ENCODE data around the gene LOC128125822.

LOC128125822 gene

DNA sequence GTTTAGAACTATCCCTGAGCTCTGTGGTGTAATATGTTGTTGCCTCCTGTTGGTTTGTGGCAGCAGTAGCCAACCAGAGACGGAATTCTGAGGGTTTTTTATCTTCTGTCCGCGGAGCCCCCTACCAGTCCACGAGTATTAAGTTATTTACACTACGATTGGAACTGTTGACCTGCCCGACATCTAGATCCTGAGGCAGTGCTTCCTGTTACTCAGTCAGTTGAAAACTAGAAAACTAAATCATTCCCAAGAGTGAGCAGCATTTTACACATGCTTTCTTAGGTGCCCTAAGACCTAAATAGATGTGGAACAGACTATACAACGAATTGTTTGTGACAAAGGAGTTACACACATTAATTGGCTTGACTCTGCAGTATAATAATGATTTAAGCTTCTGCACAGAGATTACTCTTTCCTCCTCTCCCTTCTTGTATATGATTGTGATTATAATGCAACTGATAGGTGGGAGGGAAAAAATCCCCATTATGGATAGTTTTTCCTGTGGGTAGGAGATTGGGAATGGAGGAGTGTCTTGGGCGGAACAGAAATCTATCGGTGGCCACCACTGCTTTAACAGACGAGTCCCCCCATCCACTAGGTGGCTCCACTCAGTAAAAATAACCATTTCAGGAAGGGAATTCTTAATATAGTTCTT is 1.7 kb downstream of the LOC128125822 start:
- H3K4me3 Mint-ChIP-seq = peak overlapping the region; percentile 87
- Histone ChIP-seq H3K27ac (ENCODE audit: low read depth, low read length) (peak overlapping the region; percentile 93), H3K9ac (ENCODE audit: extremely low read depth, low read length, poor library complexity, severe bottlenecking) (peak overlapping the region; percentile 96), H3K4me1 (ENCODE audit: control insufficient read depth, insufficient read depth, low read length) (no peaks in the 10 kb centered on the region), H3K27me3 (ENCODE audit: control insufficient read depth, insufficient read depth, low read length, poor library complexity, severe bottlenecking) (peaks cover 26% of the 10 kb centered on the region), H3K9me3 (ENCODE audit: control insufficient read depth, low read length) (no peaks in the 10 kb centered on the region), H3K4me3 (ENCODE audit: low read length) (peak overlapping the region; percentile 91), H3K36me3 (ENCODE audit: control insufficient read depth, insufficient read depth, low read length) (peaks cover 28% of the 10 kb centered on the region)
- peaks cover 30% of the 10 kb centered on the region for H3K27me3 Mint-ChIP-seq (ENCODE audit: insufficient read depth)
- peak overlapping the region; percentile 96 for H3K27ac Mint-ChIP-seq
- H3K9me3 Mint-ChIP-seq = no peaks in the 10 kb centered on the region
- TF ChIP-seq, protein P1, sequence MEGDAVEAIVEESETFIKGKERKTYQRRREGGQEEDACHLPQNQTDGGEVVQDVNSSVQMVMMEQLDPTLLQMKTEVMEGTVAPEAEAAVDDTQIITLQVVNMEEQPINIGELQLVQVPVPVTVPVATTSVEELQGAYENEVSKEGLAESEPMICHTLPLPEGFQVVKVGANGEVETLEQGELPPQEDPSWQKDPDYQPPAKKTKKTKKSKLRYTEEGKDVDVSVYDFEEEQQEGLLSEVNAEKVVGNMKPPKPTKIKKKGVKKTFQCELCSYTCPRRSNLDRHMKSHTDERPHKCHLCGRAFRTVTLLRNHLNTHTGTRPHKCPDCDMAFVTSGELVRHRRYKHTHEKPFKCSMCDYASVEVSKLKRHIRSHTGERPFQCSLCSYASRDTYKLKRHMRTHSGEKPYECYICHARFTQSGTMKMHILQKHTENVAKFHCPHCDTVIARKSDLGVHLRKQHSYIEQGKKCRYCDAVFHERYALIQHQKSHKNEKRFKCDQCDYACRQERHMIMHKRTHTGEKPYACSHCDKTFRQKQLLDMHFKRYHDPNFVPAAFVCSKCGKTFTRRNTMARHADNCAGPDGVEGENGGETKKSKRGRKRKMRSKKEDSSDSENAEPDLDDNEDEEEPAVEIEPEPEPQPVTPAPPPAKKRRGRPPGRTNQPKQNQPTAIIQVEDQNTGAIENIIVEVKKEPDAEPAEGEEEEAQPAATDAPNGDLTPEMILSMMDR (conservative IDR thresholded peaks at IDR 0.05) = peak; percentile 85
- peaks cover 21% of the 10 kb centered on the region for H3K4me1 Mint-ChIP-seq
- peak; percentile 75 for DNase-seq
- H3K36me3 Mint-ChIP-seq (ENCODE audit: low read depth) = peaks cover 17% of the 10 kb centered on the region
- WGBS, 2 experiments (ENCODE audit: insufficient coverage in 1 of 2, insufficient read length in 1 of 2) = 4 to 6% methylated on average over 5 to 10 of the region's 10 CpGs

DNA sequence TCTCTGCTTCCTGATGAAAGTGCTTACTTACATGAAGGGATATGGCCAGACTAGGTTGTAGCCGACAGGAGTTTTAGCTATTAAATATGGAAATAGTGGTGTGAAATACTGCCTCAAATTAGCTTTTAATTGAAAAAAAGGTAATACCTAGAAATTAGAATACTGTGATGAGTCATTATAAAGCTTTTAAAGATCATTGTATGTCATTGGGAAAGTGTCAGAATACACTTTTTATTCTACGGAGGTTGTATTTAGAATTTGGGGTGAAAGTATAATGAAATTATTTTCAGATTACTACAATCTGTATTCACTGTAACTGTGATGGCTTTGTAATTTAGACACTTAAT is 2.2 kb downstream of the LOC128125822 start:
- peak overlapping the region; percentile 87 for H3K4me3 Mint-ChIP-seq
- no peak for DNase-seq
- H3K4me1 Mint-ChIP-seq = peaks cover 21% of the 10 kb centered on the region
- Histone ChIP-seq H3K27me3 (ENCODE audit: control insufficient read depth, insufficient read depth, low read length, poor library complexity, severe bottlenecking) (peaks cover 21% of the 10 kb centered on the region), H3K9me3 (ENCODE audit: control insufficient read depth, low read length) (no peaks in the 10 kb centered on the region), H3K4me1 (ENCODE audit: control insufficient read depth, insufficient read depth, low read length) (no peaks in the 10 kb centered on the region), H3K27ac (ENCODE audit: low read depth, low read length) (no peak overlapping the region), H3K4me3 (ENCODE audit: low read length) (peak overlapping the region; percentile 91), H3K36me3 (ENCODE audit: control insufficient read depth, insufficient read depth, low read length) (peaks cover 33% of the 10 kb centered on the region), H3K9ac (ENCODE audit: extremely low read depth, low read length, poor library complexity, severe bottlenecking) (peak overlapping the region; percentile 96)
- peak overlapping the region; percentile 96 for H3K27ac Mint-ChIP-seq
- H3K9me3 Mint-ChIP-seq = no peaks in the 10 kb centered on the region
- H3K36me3 Mint-ChIP-seq (ENCODE audit: low read depth) = peaks cover 20% of the 10 kb centered on the region
- TF ChIP-seq, protein P1 (conservative IDR thresholded peaks at IDR 0.05) = no peak
- peaks cover 25% of the 10 kb centered on the region for H3K27me3 Mint-ChIP-seq (ENCODE audit: insufficient read depth)
- WGBS, 2 experiments (ENCODE audit: insufficient coverage in 1 of 2, insufficient read length in 1 of 2) = 79% methylated on average over 2 of the region's 2 CpGs; no CpG with 5 or more reads in 1 of the 2 experiments

DNA sequence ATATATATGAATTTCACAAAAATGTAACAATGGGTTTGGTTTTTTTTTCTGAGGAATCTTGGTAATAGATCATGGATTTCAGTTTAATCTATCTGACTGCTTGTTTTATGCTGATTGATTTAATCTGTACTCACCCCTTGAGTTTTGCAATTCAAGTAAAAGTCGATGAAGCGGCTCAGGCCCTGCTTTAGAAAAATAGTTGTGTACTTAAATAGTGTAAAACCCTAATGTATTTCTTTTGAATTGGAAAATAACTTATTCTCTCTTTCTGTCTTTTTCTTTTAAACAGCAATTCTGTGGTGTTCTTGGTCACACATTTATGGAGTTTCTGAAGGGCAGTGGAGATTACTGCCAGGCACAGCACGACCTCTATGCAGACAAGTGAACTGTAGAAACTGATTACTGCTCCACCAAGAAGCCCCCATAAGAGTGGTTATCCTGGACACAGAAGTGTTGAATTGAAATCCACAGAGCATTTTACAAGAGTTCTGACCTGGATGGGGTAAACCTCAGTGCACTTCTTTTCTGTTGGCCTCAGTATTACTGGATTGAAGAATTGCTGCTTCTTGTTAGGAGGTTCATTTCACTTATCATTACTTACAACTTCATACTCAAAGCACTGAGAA is 4.0 kb downstream of the LOC128125822 start:
- 93 to 100% methylated on average over 2 to 3 of the region's 3 CpGs for WGBS, 2 experiments (ENCODE audit: insufficient coverage in 1 of 2, insufficient read length in 1 of 2)
- no peak overlapping the region for H3K4me3 Mint-ChIP-seq
- H3K9ac ChIP-seq (ENCODE audit: extremely low read depth, low read length, poor library complexity, severe bottlenecking) = no peak overlapping the region
- no peaks in the 10 kb centered on the region for H3K9me3 Mint-ChIP-seq
- peaks cover 51% of the 10 kb centered on the region for H3K36me3 ChIP-seq (ENCODE audit: control insufficient read depth, insufficient read depth, low read length)
- H3K27me3 ChIP-seq (ENCODE audit: control insufficient read depth, insufficient read depth, low read length, poor library complexity, severe bottlenecking) = peaks cover 4% of the 10 kb centered on the region
- H3K27me3 Mint-ChIP-seq (ENCODE audit: insufficient read depth) = peaks cover 8% of the 10 kb centered on the region
- H3K36me3 Mint-ChIP-seq (ENCODE audit: low read depth) = peaks cover 35% of the 10 kb centered on the region
- H3K4me1 Mint-ChIP-seq = peaks cover 20% of the 10 kb centered on the region
- DNase-seq = no peak
- H3K4me3 ChIP-seq (ENCODE audit: low read length) = no peak overlapping the region
- H3K27ac ChIP-seq (ENCODE audit: low read depth, low read length) = no peak overlapping the region
- peak overlapping the region; percentile 18 for H3K27ac Mint-ChIP-seq
- no peaks in the 10 kb centered on the region for H3K9me3 ChIP-seq (ENCODE audit: control insufficient read depth, low read length)
- H3K4me1 ChIP-seq (ENCODE audit: control insufficient read depth, insufficient read depth, low read length) = no peaks in the 10 kb centered on the region
- TF ChIP-seq, protein P1 (conservative IDR thresholded peaks at IDR 0.05) = no peak
